GM12878 (cell line): ENCODE data around the gene EXOC7. TPM values are rescaled to one million over a fixed set of nuclear protein-coding genes. Genes with fewer than 3 reads are reported as not detected.

Experiments
- BCLAF1 ChIP-seq: fragments of 450-650 bp; IDR thresholded peaks from 2 replicates; pipeline ENCODE4 v1.6.1; 2017; ENCODE audit warnings: antibody characterized with exemption, mild to moderate bottlenecking, moderate library complexity
- CREM ChIP-seq: IDR thresholded peaks from 2 replicates; pipeline ENCODE4 v1.6.1; 2014; ENCODE audit warnings: antibody characterized with exemption, low read depth
- E2F4 ChIP-seq: IDR thresholded peaks from 2 replicates; pipeline ENCODE4 v1.6.1; 2012; ENCODE audit warnings: low read depth, low read length, improper control_type of control experiment
- HDAC6 ChIP-seq: fragments of 200-600 bp; sonication (generic); IDR thresholded peaks from one replicate; pipeline ENCODE4 v1.8.0; 2017; ENCODE audit warnings: antibody characterized with exemption; ENCODE audit not compliant: unreplicated experiment
- IKZF2 ChIP-seq, 2 experiments: fragments of 450-650 bp; IDR thresholded peaks; 2 replicates each; pipeline ENCODE4 v1.6.1; 2017; ENCODE audit warnings: mild to moderate bottlenecking in 2 of 2, moderate library complexity in 2 of 2
- MYC ChIP-seq: IDR thresholded peaks from 2 replicates; pipeline ENCODE4 v1.6.1; 2011; ENCODE audit warnings: mild to moderate bottlenecking, low read length, moderate library complexity, inconsistent platforms; ENCODE audit not compliant: insufficient read depth, insufficient replicate concordance, insufficient read length, severe bottlenecking
- NFXL1 ChIP-seq: fragments of 450-650 bp; IDR thresholded peaks from 2 replicates; pipeline ENCODE4 v1.6.1; 2017; ENCODE audit warnings: antibody characterized with exemption, mild to moderate bottlenecking, borderline replicate concordance
- NFYB ChIP-seq: IDR thresholded peaks from 2 replicates; pipeline ENCODE4 v1.6.1; 2011; ENCODE audit warnings: low read depth, mild to moderate bottlenecking, low read length, improper control_type of control experiment, moderate library complexity; ENCODE audit not compliant: insufficient read depth
- POU2F2 ChIP-seq: IDR thresholded peaks from 3 replicates; pipeline ENCODE4 v1.6.1; 2011; ENCODE audit warnings: low read depth, mild to moderate bottlenecking, low read length, borderline replicate concordance
- RCOR1 ChIP-seq: conservative IDR thresholded peaks from 2 replicates; pipeline ENCODE4 v1.6.1; 2012; ENCODE audit warnings: low read depth, low read length, improper control_type of control experiment
- SIN3A ChIP-seq: IDR thresholded peaks from 2 replicates; pipeline ENCODE4 v1.6.1; 2012; ENCODE audit warnings: low read depth, low read length, improper control_type of control experiment
- SMAD1 ChIP-seq: fragments of 450-650 bp; IDR thresholded peaks from 2 replicates; pipeline ENCODE4 v1.6.1; 2018; ENCODE audit warnings: mild to moderate bottlenecking, low read depth; ENCODE audit not compliant: partially characterized antibody
- SMC3 ChIP-seq: IDR thresholded peaks from 2 replicates; pipeline ENCODE4 v1.6.1; 2011; ENCODE audit warnings: low read length, improper control_type of control experiment, borderline replicate concordance
- SUPT20H ChIP-seq: IDR thresholded peaks from 2 replicates; pipeline ENCODE4 v1.6.1; 2011; ENCODE audit warnings: low read depth, mild to moderate bottlenecking, low read length, moderate library complexity, borderline replicate concordance; ENCODE audit not compliant: control insufficient read depth
- polyA plus RNA-seq, 11 experiments: library from polyadenylated mRNA; depleted of rRNA in 4 of 11; unstranded in 6 of 11; stranded (reverse) in 5 of 11; fragments of >200 nt; fragmentation: Nextera tagmentation in 4 of 11; fragmentation: Illumina TruSeq in 1 of 11; extraction: Ambion mirVana in 4 of 11; extraction: Trizol in 1 of 11; gene quantifications; 1 replicate in 1 of 11; 2 replicates in 10 of 11; pipeline versions ENCODE4 v1.2.1 to v1.2.3, GENCODE V29; 2011 to 2016; ENCODE audit warnings: inconsistent platforms in 2 of 11, missing spikeins in 2 of 11, low read depth in 1 of 11
- total RNA-seq, 4 experiments: library from RNA; depleted of rRNA in 3 of 4; stranded (reverse); fragments of >200 nt in 3 of 4; fragmentation: Illumina TruSeq in 1 of 4; extraction: Trizol in 1 of 4; gene quantifications; 2 replicates each; pipeline versions ENCODE4 v1.2.1 to v1.2.3, GENCODE V29; 2013 to 2021
- TF ChIP-seq, protein P1 (sequence below): IDR thresholded peaks from 2 replicates; pipeline ENCODE4 v1.6.1; 2011; ENCODE audit warnings: low read depth, low read length, improper control_type of control experiment, borderline replicate concordance
- TF ChIP-seq, protein P2 (sequence below): fragments of 450-650 bp; formaldehyde crosslinking; IDR thresholded peaks from 2 replicates; pipeline ENCODE4 v1.5.0; 2022; ENCODE audit warnings: mild to moderate bottlenecking, missing genetic modification characterization

EXOC7 gene
- total and polyA plus RNA-seq, 10 of the 15 experiments (the other 5 are each of a cell fraction or from before 2014, with no cell fraction given), result 18.8 to 71.3 (median 48.2) TPM

GRCh38 chr17:76141212-76142038 is 37.8 kb upstream of the EXOC7 start, which contains the start of gene FOXJ1 (continued):
- no peak for TF ChIP-seq BCLAF1
- no peak for TF ChIP-seq SMC3
- TF ChIP-seq RCOR1, result no peak
- no peak for TF ChIP-seq SUPT20H
- TF ChIP-seq HDAC6, result no peak
- no peak for TF ChIP-seq NFXL1
- TF ChIP-seq, protein P1, sequence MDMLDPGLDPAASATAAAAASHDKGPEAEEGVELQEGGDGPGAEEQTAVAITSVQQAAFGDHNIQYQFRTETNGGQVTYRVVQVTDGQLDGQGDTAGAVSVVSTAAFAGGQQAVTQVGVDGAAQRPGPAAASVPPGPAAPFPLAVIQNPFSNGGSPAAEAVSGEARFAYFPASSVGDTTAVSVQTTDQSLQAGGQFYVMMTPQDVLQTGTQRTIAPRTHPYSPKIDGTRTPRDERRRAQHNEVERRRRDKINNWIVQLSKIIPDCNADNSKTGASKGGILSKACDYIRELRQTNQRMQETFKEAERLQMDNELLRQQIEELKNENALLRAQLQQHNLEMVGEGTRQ, result no peak
- no peak for TF ChIP-seq POU2F2
- TF ChIP-seq MYC, result no peak
- TF ChIP-seq SMAD1, result no peak
- TF ChIP-seq CREM, result no peak
- TF ChIP-seq IKZF2 (IDR thresholded peaks at IDR 0.05), result no peak
- peak; percentile 63; the same call in 1 of the 2 replicates for TF ChIP-seq NFYB
- TF ChIP-seq, protein P2, sequence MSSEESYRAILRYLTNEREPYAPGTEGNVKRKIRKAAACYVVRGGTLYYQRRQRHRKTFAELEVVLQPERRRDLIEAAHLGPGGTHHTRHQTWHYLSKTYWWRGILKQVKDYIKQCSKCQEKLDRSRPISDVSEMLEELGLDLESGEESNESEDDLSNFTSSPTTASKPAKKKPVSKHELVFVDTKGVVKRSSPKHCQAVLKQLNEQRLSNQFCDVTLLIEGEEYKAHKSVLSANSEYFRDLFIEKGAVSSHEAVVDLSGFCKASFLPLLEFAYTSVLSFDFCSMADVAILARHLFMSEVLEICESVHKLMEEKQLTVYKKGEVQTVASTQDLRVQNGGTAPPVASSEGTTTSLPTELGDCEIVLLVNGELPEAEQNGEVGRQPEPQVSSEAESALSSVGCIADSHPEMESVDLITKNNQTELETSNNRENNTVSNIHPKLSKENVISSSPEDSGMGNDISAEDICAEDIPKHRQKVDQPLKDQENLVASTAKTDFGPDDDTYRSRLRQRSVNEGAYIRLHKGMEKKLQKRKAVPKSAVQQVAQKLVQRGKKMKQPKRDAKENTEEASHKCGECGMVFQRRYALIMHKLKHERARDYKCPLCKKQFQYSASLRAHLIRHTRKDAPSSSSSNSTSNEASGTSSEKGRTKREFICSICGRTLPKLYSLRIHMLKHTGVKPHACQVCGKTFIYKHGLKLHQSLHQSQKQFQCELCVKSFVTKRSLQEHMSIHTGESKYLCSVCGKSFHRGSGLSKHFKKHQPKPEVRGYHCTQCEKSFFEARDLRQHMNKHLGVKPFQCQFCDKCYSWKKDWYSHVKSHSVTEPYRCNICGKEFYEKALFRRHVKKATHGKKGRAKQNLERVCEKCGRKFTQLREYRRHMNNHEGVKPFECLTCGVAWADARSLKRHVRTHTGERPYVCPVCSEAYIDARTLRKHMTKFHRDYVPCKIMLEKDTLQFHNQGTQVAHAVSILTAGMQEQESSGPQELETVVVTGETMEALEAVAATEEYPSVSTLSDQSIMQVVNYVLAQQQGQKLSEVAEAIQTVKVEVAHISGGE (CRISPR knock-in tag), result no peak
- peak; percentile 97 for TF ChIP-seq SIN3A
- TF ChIP-seq E2F4, result peak; percentile 43; the same call in 1 of the 2 replicates
